ENCODE measurements around the gene CACNA1D. TPM values are rescaled to one million over a fixed set of nuclear protein-coding genes. Genes with fewer than 3 reads are reported as not detected.

The CACNA1D gene
- polyA plus RNA-seq, 1 donor (not counting 4 experiments of a cell fraction or from before 2014, with no cell fraction given) = 0.20 TPM

DNA sequence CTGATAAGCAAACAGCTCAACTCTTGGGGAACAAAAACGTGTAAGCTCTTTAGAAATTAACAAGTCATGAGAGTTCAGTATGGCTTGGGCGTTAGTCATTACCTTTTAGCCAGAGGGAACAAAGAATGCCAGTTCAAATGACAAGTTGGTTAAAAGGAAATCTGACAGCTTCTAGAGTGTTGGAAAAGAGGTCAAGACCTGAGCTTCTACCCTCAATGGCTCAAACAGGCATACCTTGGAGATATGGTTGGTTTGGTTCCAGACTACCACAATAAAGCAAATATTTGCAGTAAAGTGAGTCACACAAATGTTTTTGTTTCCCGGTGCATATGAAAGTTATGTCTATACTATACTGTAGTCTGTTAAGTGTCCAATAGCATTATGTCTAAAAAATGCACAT is 136.1 kb downstream of the CACNA1D start:
- dilution Hi-C loops (cut with MboI; ENCODE audit: extremely low pct_ligation_motif_present, low sequenced_read_pairs) = no loop called here
- H3K4me2 ChIP-seq (ENCODE audit: control insufficient read depth, extremely low read depth, insufficient read depth, low read depth, low read length) = no peak overlapping the region

DNA sequence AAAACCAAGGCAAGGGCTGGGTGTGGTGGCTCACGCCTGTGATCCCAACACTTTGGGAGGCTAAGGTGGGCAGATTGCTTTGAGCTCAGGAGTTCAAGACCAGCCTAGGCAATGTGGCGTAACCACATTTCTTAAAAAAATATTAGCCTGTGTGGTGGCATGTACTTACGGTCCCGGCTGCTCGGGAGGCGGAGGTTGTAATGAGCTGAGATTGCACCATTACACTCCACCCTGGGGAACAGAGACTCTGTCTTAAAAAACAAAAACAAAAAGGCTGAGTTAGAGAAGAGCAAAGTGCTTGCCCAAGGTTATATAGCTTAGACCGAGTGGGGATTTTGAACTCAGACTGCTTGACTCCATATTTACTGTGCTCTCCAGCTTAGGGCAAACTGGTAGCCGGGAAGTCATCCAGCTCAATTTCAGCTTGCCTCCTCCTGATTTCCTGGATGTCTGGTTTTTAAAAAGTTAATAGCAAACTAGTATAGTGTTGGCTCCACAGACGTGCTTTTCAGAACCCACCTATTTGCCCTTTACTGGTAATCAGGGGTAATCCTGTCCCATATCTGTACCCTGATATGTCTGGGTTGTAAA is 138.9 kb downstream of the CACNA1D start:
- FAIRE-seq (no peak), DNase-seq (ENCODE audit: low read depth, low spot score) (no peak)
- no peak overlapping the region for H3K4me2 ChIP-seq (ENCODE audit: control insufficient read depth, extremely low read depth, insufficient read depth, low read depth, low read length)
- H3K4me1 ChIP-seq (ENCODE audit: control insufficient read depth, extremely low read depth, insufficient read depth, low read length) = peaks cover 6% of the 10 kb centered on the region
- H3K79me2 ChIP-seq (ENCODE audit: control insufficient read depth, insufficient read depth, low read length) = no peaks in the 10 kb centered on the region
- H3K9me1 ChIP-seq (ENCODE audit: control insufficient read depth, extremely low read depth, insufficient read depth, low read length) = no peaks in the 10 kb centered on the region
- no peaks in the 10 kb centered on the region for H4K20me1 ChIP-seq (ENCODE audit: control insufficient read depth, extremely low read depth, insufficient read depth, low read length)
- no peak overlapping the region for H2AFZ ChIP-seq (ENCODE audit: control insufficient read depth, low read length)
- no peaks in the 10 kb centered on the region for H3K9me3 ChIP-seq (ENCODE audit: control insufficient read depth, low read depth, low read length)
- dilution Hi-C loops (cut with MboI; ENCODE audit: extremely low pct_ligation_motif_present, low sequenced_read_pairs) = no loop called here
- H3K27me3 ChIP-seq (ENCODE audit: control insufficient read depth, extremely low read depth, insufficient read depth, low read length) = no peaks in the 10 kb centered on the region
- no peak for TF ChIP-seq EZH2 (IDR thresholded peaks at IDR 0.05; ENCODE audit: low read length)
- TF ChIP-seq, protein P1, sequence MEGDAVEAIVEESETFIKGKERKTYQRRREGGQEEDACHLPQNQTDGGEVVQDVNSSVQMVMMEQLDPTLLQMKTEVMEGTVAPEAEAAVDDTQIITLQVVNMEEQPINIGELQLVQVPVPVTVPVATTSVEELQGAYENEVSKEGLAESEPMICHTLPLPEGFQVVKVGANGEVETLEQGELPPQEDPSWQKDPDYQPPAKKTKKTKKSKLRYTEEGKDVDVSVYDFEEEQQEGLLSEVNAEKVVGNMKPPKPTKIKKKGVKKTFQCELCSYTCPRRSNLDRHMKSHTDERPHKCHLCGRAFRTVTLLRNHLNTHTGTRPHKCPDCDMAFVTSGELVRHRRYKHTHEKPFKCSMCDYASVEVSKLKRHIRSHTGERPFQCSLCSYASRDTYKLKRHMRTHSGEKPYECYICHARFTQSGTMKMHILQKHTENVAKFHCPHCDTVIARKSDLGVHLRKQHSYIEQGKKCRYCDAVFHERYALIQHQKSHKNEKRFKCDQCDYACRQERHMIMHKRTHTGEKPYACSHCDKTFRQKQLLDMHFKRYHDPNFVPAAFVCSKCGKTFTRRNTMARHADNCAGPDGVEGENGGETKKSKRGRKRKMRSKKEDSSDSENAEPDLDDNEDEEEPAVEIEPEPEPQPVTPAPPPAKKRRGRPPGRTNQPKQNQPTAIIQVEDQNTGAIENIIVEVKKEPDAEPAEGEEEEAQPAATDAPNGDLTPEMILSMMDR (optimal IDR thresholded peaks at IDR 0.05 in 1 of 3, IDR thresholded peaks at IDR 0.05 in 1 of 3, conservative IDR thresholded peaks at IDR 0.05 in 1 of 3; ENCODE audit: extremely low read depth in 1 of 3, insufficient read depth in 2 of 3, low read length in 3 of 3) = no peak
- H3K4me3 ChIP-seq (ENCODE audit: control insufficient read depth in 2 of 3, extremely low read depth in 1 of 3, insufficient read depth in 2 of 3, low read depth in 1 of 3, low read length in 3 of 3) = no peak overlapping the region
- no peak overlapping the region for H3K9ac ChIP-seq (ENCODE audit: control insufficient read depth, extremely low read depth, insufficient read depth, low read length)
- no peaks in the 10 kb centered on the region for H3K36me3 ChIP-seq (ENCODE audit: control insufficient read depth in 2 of 2, extremely low read depth in 1 of 2, insufficient read depth in 2 of 2, low read length in 2 of 2)
- H3K27ac ChIP-seq (ENCODE audit: control insufficient read depth, insufficient read depth, low read length) = no peak overlapping the region

More for the DNA sequence above, 136.1 kb downstream of the CACNA1D start:
- H3K9me1 ChIP-seq (ENCODE audit: control insufficient read depth, extremely low read depth, insufficient read depth, low read length) = no peaks in the 10 kb centered on the region
- H3K4me3 ChIP-seq (ENCODE audit: control insufficient read depth in 2 of 3, extremely low read depth in 1 of 3, insufficient read depth in 2 of 3, low read depth in 1 of 3, low read length in 3 of 3) = no peak overlapping the region
- peaks cover 6% of the 10 kb centered on the region for H3K4me1 ChIP-seq (ENCODE audit: control insufficient read depth, extremely low read depth, insufficient read depth, low read length)
- no peak overlapping the region for H3K9ac ChIP-seq (ENCODE audit: control insufficient read depth, extremely low read depth, insufficient read depth, low read length)
- no peaks in the 10 kb centered on the region for H3K79me2 ChIP-seq (ENCODE audit: control insufficient read depth, insufficient read depth, low read length)
- no peaks in the 10 kb centered on the region for H4K20me1 ChIP-seq (ENCODE audit: control insufficient read depth, extremely low read depth, insufficient read depth, low read length)
- TF ChIP-seq EZH2 (IDR thresholded peaks at IDR 0.05; ENCODE audit: low read length) = no peak
- TF ChIP-seq, protein P1 (optimal IDR thresholded peaks at IDR 0.05 in 1 of 3, IDR thresholded peaks at IDR 0.05 in 1 of 3, conservative IDR thresholded peaks at IDR 0.05 in 1 of 3; ENCODE audit: extremely low read depth in 1 of 3, insufficient read depth in 2 of 3, low read length in 3 of 3) = no peak
- no peak overlapping the region for H3K27ac ChIP-seq (ENCODE audit: control insufficient read depth, insufficient read depth, low read length)
- DNase-seq (ENCODE audit: low read depth, low spot score) (no peak), FAIRE-seq (no peak)
- H3K27me3 ChIP-seq (ENCODE audit: control insufficient read depth, extremely low read depth, insufficient read depth, low read length) = peaks cover 9% of the 10 kb centered on the region
- no peaks in the 10 kb centered on the region for H3K36me3 ChIP-seq (ENCODE audit: control insufficient read depth in 2 of 2, extremely low read depth in 1 of 2, insufficient read depth in 2 of 2, low read length in 2 of 2)
- H3K9me3 ChIP-seq (ENCODE audit: control insufficient read depth, low read depth, low read length) = no peaks in the 10 kb centered on the region
- H2AFZ ChIP-seq (ENCODE audit: control insufficient read depth, low read length) = no peak overlapping the region
